Sigmoid colon (tissue), 7 donors: ENCODE results near the gene EIF5AL1. TPM values are rescaled to one million over a fixed set of nuclear protein-coding genes. Genes with fewer than 3 reads are reported as not detected.

Experiments used
- DNase-seq: peaks from one replicate; pipeline ENCODE4 v3.0.0-alpha.2; 2019
- H3K27ac ChIP-seq, 4 donors: fragments of 200-600 bp; sonication (generic); one replicate each; pipeline ENCODE4 v1.5.1; 2016 to 2019; ENCODE audit warnings: mild to moderate bottlenecking in 1 of 4
- H3K27me3 ChIP-seq, 3 donors: fragments of 200-600 bp; sonication (generic); one replicate each; pipeline ENCODE4 v1.5.1; 2019; ENCODE audit warnings: mild to moderate bottlenecking in 1 of 3
- H3K36me3 ChIP-seq, 4 donors: fragments of 200-600 bp; sonication (generic); one replicate each; pipeline ENCODE4 v1.5.1; 2016 to 2019
- H3K4me1 ChIP-seq, 4 donors: fragments of 200-600 bp; sonication (generic); one replicate each; pipeline ENCODE4 v1.5.1; 2017 to 2019
- H3K4me3 ChIP-seq, 4 donors: fragments of 200-600 bp; sonication (generic); one replicate each; pipeline ENCODE4 v1.5.1; 2017 to 2019; ENCODE audit warnings: mild to moderate bottlenecking in 2 of 4, moderate library complexity in 1 of 4
- H3K9me3 ChIP-seq, 4 donors: fragments of 200-600 bp in 3 of 4; sonication (generic) in 3 of 4; one replicate each; pipeline versions ENCODE4 v1.5.1 to v1.6.1; 2013 to 2019
- CTCF ChIP-seq, 4 experiments: fragments of 450-650 bp in 3 of 4; fragments of 200-600 bp in 1 of 4; IDR thresholded peaks; one replicate each; pipeline ENCODE4 v1.5.1; 2016 to 2019; ENCODE audit warnings: antibody characterized with exemption in 4 of 4, mild to moderate bottlenecking in 3 of 4, moderate library complexity in 2 of 4
- EP300 ChIP-seq, 4 donors: sonication (generic); formaldehyde crosslinking; IDR thresholded peaks; one replicate each; pipeline ENCODE4 v1.6.1; 2017; ENCODE audit warnings: antibody characterized with exemption in 4 of 4
- POLR2A ChIP-seq, 2 donors: fragments of 450-650 bp; IDR thresholded peaks; one replicate each; pipeline ENCODE4 v1.6.1; 2016; ENCODE audit warnings: antibody characterized with exemption in 2 of 2, mild to moderate bottlenecking in 2 of 2, moderate library complexity in 2 of 2
- POLR2AphosphoS5 ChIP-seq, 4 donors: sonication (generic); formaldehyde crosslinking; IDR thresholded peaks; one replicate each; pipeline ENCODE4 v1.6.1; 2017; ENCODE audit warnings: antibody characterized with exemption in 4 of 4
- WGBS, 2 donors: extraction: QIAGEN DNeasy Blood & Tissue Kit; methylation state at CpG; one replicate each; pipeline ENCODE4 v1.1.7; 2013; 5-methylcytosine and 5-hydroxymethylcytosine counted together
- intact Hi-C: fragments of 100-400 bp; cut with DNase I; formaldehyde crosslinking; loops from one replicate; pipeline ENCODE4 v1.15.1; 2023
- polyA plus RNA-seq, 3 donors: library from polyadenylated mRNA; stranded (reverse); fragments of 200-250 nt; gene quantifications; one replicate each; pipeline ENCODE4 v1.2.3, GENCODE V29; 2013
- total RNA-seq, 4 donors: library from RNA; depleted of rRNA; stranded (reverse); fragments of >200 nt; gene quantifications; one replicate each; pipeline ENCODE4 v1.1.0, GENCODE V29; 2016
- donor health status: healthy with polysubstance abuse.
- donor health status: Bipolar disorder and iron deficiency.
- donor health status: healthy.

EIF5AL1 gene
- total and polyA plus RNA-seq, 7 donors = under 0.01 to 0.63 (median 0.16) TPM

GRCh38 chr10:79468841-79469585 is 43.3 kb upstream of the EIF5AL1 start:
- H3K36me3 ChIP-seq = no peaks in the 10 kb centered on the region
- no peak for DNase-seq
- H3K4me1 ChIP-seq = peaks cover 0 to 14% (median 11%) of the 10 kb centered on the region in 4 donors
- TF ChIP-seq CTCF (IDR thresholded peaks at IDR 0.05) = no peak
- TF ChIP-seq POLR2AphosphoS5 (IDR thresholded peaks at IDR 0.05) = no peak
- no peak for TF ChIP-seq POLR2A (IDR thresholded peaks at IDR 0.05)
- TF ChIP-seq EP300 (IDR thresholded peaks at IDR 0.05) = no peak
- no peak overlapping the region for H3K4me3 ChIP-seq
- 77 to 79% methylated on average over 6 of the region's 6 CpGs for WGBS, 2 donors
- no peaks in the 10 kb centered on the region for H3K27me3 ChIP-seq
- intact Hi-C loops = no loop called here
- no peak overlapping the region for H3K27ac ChIP-seq
- no peaks in the 10 kb centered on the region for H3K9me3 ChIP-seq

DNA sequence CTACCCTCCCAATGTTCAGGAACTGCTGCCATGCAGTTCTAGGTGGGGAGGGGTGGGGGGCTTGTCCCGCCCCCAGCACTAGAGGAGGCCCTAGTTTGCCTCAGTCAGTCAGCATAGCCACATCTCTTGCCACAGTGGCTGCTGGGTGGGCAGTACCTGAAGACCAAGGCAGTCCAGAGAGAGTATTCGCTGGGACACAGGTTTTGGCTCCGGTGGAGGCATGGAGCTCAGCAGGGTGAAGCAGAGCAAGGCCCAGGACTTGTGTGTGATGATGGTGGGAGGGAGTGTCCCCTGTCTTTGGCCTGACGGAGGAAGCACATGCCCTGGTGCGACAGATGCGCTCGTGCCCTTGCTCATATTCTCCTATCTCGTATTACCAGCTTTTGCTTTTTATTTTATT is 42.2 kb upstream of the EIF5AL1 start:
- no peak for TF ChIP-seq EP300 (IDR thresholded peaks at IDR 0.05)
- TF ChIP-seq POLR2AphosphoS5 (IDR thresholded peaks at IDR 0.05) = no peak
- TF ChIP-seq POLR2A (IDR thresholded peaks at IDR 0.05) = no peak
- TF ChIP-seq CTCF (IDR thresholded peaks at IDR 0.05) = no peak
- Histone ChIP-seq H3K27me3 (no peaks in the 10 kb centered on the region), H3K4me1 (peaks cover 0 to 14% (median 11%) of the 10 kb centered on the region in 4 donors), H3K36me3 (no peaks in the 10 kb centered on the region), H3K27ac (no peak overlapping the region), H3K9me3 (no peaks in the 10 kb centered on the region), H3K4me3 (no peak overlapping the region)
- 91 to 92% methylated on average over 8 of the region's 8 CpGs for WGBS, 2 donors
- no peak for DNase-seq
- intact Hi-C loops = no loop called here

DNA sequence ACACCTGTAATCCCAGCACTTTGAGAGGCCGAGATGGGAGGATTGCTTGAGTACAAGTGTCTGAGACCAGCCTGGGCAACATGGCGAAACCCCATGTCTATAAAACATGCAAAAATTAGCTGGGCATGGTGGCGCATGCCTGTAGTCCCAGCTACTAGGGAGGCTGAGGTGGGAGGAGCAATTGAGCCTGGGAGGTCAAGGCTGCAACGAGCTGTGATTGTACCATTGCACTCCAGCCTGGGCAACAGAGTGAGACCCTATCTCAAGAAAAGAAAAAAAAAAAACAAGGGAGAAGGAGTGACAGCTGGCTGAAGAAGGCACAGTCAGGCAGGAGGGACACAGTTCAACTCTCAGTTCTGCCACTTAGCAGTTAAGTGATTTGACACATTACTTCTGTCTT is 40.6 kb upstream of the EIF5AL1 start:
- no peak for DNase-seq
- no peaks in the 10 kb centered on the region for H3K9me3 ChIP-seq
- H3K36me3 ChIP-seq = no peaks in the 10 kb centered on the region
- H3K27me3 ChIP-seq = no peaks in the 10 kb centered on the region
- peaks cover 0 to 14% (median 10%) of the 10 kb centered on the region in 4 donors for H3K4me1 ChIP-seq
- no peak overlapping the region for H3K27ac ChIP-seq
- intact Hi-C loops = no loop called here
- TF ChIP-seq POLR2AphosphoS5 (IDR thresholded peaks at IDR 0.05) (no peak), CTCF (IDR thresholded peaks at IDR 0.05) (no peak), POLR2A (IDR thresholded peaks at IDR 0.05) (no peak), EP300 (IDR thresholded peaks at IDR 0.05) (no peak)
- WGBS, 2 donors = 86 to 92% methylated on average over 4 of the region's 4 CpGs
- no peak overlapping the region for H3K4me3 ChIP-seq

DNA sequence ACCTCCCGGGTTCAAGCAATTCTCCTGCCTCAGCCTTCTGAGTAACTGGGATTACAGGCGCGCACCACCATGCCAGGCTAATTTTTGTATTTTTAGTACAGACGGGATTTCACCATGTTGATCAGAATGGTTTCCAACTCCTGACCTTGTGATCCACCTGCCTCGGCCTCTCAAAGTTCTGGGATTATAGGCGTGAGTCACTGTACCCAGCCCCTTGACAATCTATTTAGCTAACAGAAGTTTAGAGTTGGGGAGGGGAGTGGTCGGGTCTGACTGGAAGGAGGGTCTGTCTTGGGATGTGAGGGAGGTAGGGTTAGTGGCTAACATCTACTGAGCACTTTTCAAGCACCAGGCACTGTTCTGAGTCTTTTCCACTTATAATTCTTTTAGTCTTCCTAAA is 39.9 kb upstream of the EIF5AL1 start:
- no peaks in the 10 kb centered on the region for H3K36me3 ChIP-seq
- DNase-seq = no peak
- H3K4me3 ChIP-seq = no peak overlapping the region
- TF ChIP-seq CTCF (IDR thresholded peaks at IDR 0.05) (no peak), POLR2A (IDR thresholded peaks at IDR 0.05) (no peak)
- no peaks in the 10 kb centered on the region for H3K27me3 ChIP-seq
- H3K27ac ChIP-seq = no peak overlapping the region
- WGBS, 2 donors = 85 to 89% methylated on average over 7 of the region's 7 CpGs
- H3K4me1 ChIP-seq = peaks cover 0 to 10% (median 7%) of the 10 kb centered on the region in 4 donors
- intact Hi-C loops = no loop called here
- H3K9me3 ChIP-seq = no peaks in the 10 kb centered on the region

DNA sequence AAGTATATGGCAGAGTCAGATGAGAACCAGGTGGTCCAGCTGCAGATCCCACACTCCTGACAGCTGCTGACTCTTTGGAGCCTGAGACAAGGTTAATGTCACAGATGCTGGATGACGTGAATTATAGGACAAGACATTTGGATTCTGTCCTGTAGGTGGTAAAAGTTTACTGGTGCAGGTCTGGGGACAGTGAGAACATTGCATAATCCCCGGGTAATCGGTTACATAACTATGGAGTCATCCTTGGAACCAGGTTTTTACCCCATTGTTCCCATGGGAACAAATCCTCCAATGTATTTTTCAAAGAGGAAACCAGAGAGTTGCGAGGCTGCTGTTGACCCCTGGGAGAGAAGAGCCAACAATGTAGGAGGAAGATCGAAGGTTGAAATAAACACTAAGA is 39.4 kb upstream of the EIF5AL1 start:
- H3K9me3 ChIP-seq = no peaks in the 10 kb centered on the region
- H3K27ac ChIP-seq = no peak overlapping the region
- no peaks in the 10 kb centered on the region for H3K27me3 ChIP-seq
- intact Hi-C loops = no loop called here
- H3K36me3 ChIP-seq = no peaks in the 10 kb centered on the region
- 61% methylated on average over 5 of the region's 5 CpGs for WGBS, 2 donors
- DNase-seq = no peak
- peak; percentile 22 to 59 (median 30) for TF ChIP-seq POLR2AphosphoS5 (IDR thresholded peaks at IDR 0.05)
- TF ChIP-seq CTCF (IDR thresholded peaks at IDR 0.05) = no peak
- TF ChIP-seq POLR2A (IDR thresholded peaks at IDR 0.05) = no peak
- TF ChIP-seq EP300 (IDR thresholded peaks at IDR 0.05) = no peak
- no peak overlapping the region for H3K4me3 ChIP-seq
- peaks cover 0 to 5% (median 3%) of the 10 kb centered on the region in 4 donors for H3K4me1 ChIP-seq
